ENCODE measurements around the gene MATCAP1. TPM values are rescaled to one million over a fixed set of nuclear protein-coding genes. Genes with fewer than 3 reads are reported as not detected.

Gene MATCAP1
- polyA plus RNA-seq, 5 donors, result 50.9 to 64.6 (median 53.7) TPM

- peak; percentile 86 to 87 for DNase-seq
Measured at GRCh38 chr16:67191995-67192681, 8.4 kb upstream of the MATCAP1 start, which contains the start of gene E2F4. Gene E2F4, plus strand, starts transcription at chr16:67192155. Its CDS starts 73 bp downstream, at chr16:67192228.

- DNase-seq, result no peak
Measured at GRCh38 chr16:67191411-67191994, 7.7 kb upstream of the MATCAP1 start.

GRCh38 chr16:67190448-67191399 lies 7.0 kb upstream of the MATCAP1 start:
- no peak for DNase-seq

GRCh38 chr16:67190041-67190440 lies 6.3 kb upstream of the MATCAP1 start, which contains the start of gene EXOC3L1:
Gene EXOC3L1, minus strand, starts transcription at chr16:67190136. Its CDS starts 460 bp downstream, at chr16:67189676.
- no peak for DNase-seq

- DNase-seq, result no peak
Measured at GRCh38 chr16:67188798-67189197, 5.0 kb upstream of the MATCAP1 start.

- no peak for DNase-seq
Measured at GRCh38 chr16:67188323-67188722, 4.6 kb upstream of the MATCAP1 start.

- DNase-seq, result no peak
Measured at GRCh38 chr16:67187175-67187890, 3.6 kb upstream of the MATCAP1 start.

- DNase-seq, result no peak
Measured at GRCh38 chr16:67186550-67186950, 2.8 kb upstream of the MATCAP1 start.

- no peak for DNase-seq
Measured at GRCh38 chr16:67185651-67186134, 1.9 kb upstream of the MATCAP1 start.

GRCh38 chr16:67184995-67185650 lies 1.4 kb upstream of the MATCAP1 start:
- DNase-seq, result peak; percentile 79 to 85

GRCh38 chr16:67184453-67184994 lies 761 bp upstream of the MATCAP1 start:
- no peak for DNase-seq

- DNase-seq, result no peak
Measured at GRCh38 chr16:67183284-67183626, 508 bp downstream of the MATCAP1 start.

GRCh38 chr16:67182288-67182687 lies 1.5 kb downstream of the MATCAP1 start:
- DNase-seq, result no peak

GRCh38 chr16:67181346-67181745 lies 2.4 kb downstream of the MATCAP1 start:
- no peak for DNase-seq

- no peak for DNase-seq
Measured at GRCh38 chr16:67180166-67180565, 3.6 kb downstream of the MATCAP1 start.

GRCh38 chr16:67179421-67180080 lies 4.2 kb downstream of the MATCAP1 start:
- DNase-seq, result no peak

GRCh38 chr16:67177743-67178699 lies 5.7 kb downstream of the MATCAP1 start:
- peak; percentile 56 to 71 for DNase-seq

- no peak for DNase-seq
Measured at GRCh38 chr16:67176662-67177061, 7.1 kb downstream of the MATCAP1 start.

GRCh38 chr16:67174706-67175231 lies 9.0 kb downstream of the MATCAP1 start:
- no peak for DNase-seq
